ENCODE results near the gene HSD3B2.

DNA sequence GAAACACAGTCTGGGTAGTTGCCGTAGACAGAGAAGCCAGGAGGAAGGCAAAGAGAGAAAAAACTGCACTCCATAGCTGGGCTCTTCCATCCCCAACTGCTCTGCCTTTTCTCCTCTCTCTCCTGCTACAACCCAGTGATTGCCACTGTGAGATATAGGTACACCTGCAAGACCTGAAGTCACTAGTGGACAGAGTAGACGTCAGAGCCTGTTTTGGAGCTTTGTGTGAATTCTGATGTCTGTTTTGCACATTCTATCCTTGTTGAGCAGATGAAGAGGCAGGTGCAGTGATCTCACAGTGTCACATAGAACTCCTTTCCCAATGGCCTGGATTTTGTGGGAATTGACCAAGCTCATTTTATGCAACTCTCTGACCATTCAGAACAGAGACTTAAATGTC is 44.2 kb upstream of the HSD3B2 start:
- TF ChIP-seq, protein P1, sequence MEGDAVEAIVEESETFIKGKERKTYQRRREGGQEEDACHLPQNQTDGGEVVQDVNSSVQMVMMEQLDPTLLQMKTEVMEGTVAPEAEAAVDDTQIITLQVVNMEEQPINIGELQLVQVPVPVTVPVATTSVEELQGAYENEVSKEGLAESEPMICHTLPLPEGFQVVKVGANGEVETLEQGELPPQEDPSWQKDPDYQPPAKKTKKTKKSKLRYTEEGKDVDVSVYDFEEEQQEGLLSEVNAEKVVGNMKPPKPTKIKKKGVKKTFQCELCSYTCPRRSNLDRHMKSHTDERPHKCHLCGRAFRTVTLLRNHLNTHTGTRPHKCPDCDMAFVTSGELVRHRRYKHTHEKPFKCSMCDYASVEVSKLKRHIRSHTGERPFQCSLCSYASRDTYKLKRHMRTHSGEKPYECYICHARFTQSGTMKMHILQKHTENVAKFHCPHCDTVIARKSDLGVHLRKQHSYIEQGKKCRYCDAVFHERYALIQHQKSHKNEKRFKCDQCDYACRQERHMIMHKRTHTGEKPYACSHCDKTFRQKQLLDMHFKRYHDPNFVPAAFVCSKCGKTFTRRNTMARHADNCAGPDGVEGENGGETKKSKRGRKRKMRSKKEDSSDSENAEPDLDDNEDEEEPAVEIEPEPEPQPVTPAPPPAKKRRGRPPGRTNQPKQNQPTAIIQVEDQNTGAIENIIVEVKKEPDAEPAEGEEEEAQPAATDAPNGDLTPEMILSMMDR (IDR thresholded peaks at IDR 0.05; ENCODE audit: borderline replicate concordance, extremely low read depth, low read length, poor library complexity, severe bottlenecking): no peak
- no peak for TF ChIP-seq EZH2 (IDR thresholded peaks at IDR 0.05; ENCODE audit: borderline replicate concordance, low read depth, low read length, severe bottlenecking)

Data from DND-41 (cell line).